A549 (cell line): ENCODE measurements around the gene PRRX1.

Experiments
- CHD2 ChIP-seq: fragments of 150-350 bp; IDR thresholded peaks from 2 replicates; pipeline ENCODE4 v1.6.1; 2014; ENCODE audit warnings: low read length; ENCODE audit not compliant: partially characterized antibody
- CTCF ChIP-seq: fragments of >200 bp; sonication (Bioruptor Twin); formaldehyde crosslinking; IDR thresholded peaks from 3 replicates; pipeline ENCODE4 v1.5.1; 2016
- ELK1 ChIP-seq: fragments of 150-350 bp; IDR thresholded peaks from 2 replicates; pipeline ENCODE4 v1.6.1; 2014; ENCODE audit warnings: low read depth, mild to moderate bottlenecking, low read length
- EP300 ChIP-seq, 2 experiments: fragments of >200 bp; sonication (Bioruptor Twin); formaldehyde crosslinking; IDR thresholded peaks; 2 replicates in 1 of 2; 3 replicates in 1 of 2; pipeline ENCODE4 v1.6.1; 2016 to 2017
- ESRRA ChIP-seq: fragments of 150-350 bp; IDR thresholded peaks from 2 replicates; pipeline ENCODE4 v1.6.1; 2014; ENCODE audit warnings: mild to moderate bottlenecking, low read length, borderline replicate concordance
- JUNB ChIP-seq: fragments of >200 bp; sonication (Bioruptor Twin); formaldehyde crosslinking; IDR thresholded peaks from 2 replicates; pipeline ENCODE4 v1.6.1; 2016
- MAFK ChIP-seq: fragments of 450-650 bp; IDR thresholded peaks from 2 replicates; pipeline ENCODE4 v1.6.1; 2014; ENCODE audit not compliant: partially characterized antibody
- MAX ChIP-seq: IDR thresholded peaks from 2 replicates; pipeline ENCODE4 v1.6.1; 2012
- MYC ChIP-seq: IDR thresholded peaks from 2 replicates; pipeline ENCODE4 v1.6.1; 2012; ENCODE audit warnings: mild to moderate bottlenecking, inconsistent platforms, low read length, improper control_type of control experiment, borderline replicate concordance
- NPAS2 ChIP-seq: fragments of 250-450 bp; sonication (Bioruptor Pico); IDR thresholded peaks from 2 replicates; pipeline ENCODE4 v1.8.0; 2022; ENCODE audit warnings: mild to moderate bottlenecking, moderate library complexity, borderline replicate concordance
- ZFP36 ChIP-seq: fragments of 450-650 bp; IDR thresholded peaks from 2 replicates; pipeline ENCODE4 v1.6.1; 2014; ENCODE audit warnings: borderline replicate concordance; ENCODE audit not compliant: partially characterized antibody

GRCh38 chr1:170730014-170730413 lies 66.1 kb downstream of the PRRX1 start:
- TF ChIP-seq ELK1 (no peak), CTCF (no peak), MAX (no peak), CHD2 (no peak), EP300 (IDR thresholded peaks at IDR 0.05) (no peak), ESRRA (no peak), MAFK (no peak), JUNB (no peak), NPAS2 (no peak), ZFP36 (no peak), MYC (no peak)
